MM.1S (cell line): ENCODE data around the gene MFSD1.
A peak's percentile ranks its signal among the peaks of the same experiment; 100 is the strongest.

ENCODE experiments used
- DNase-seq: peaks from one replicate; pipeline ENCODE4 v3.0.0-alpha.2; 2015
- H2AFZ ChIP-seq: fragments of 300-600 bp; sonication (generic); 2 replicates; pipeline ENCODE4 v1.6.0; 2016; ENCODE audit warnings: antibody characterized with exemption, low read length
- H3F3A ChIP-seq: fragments of 300-600 bp; sonication (generic); 2 replicates; pipeline ENCODE4 v1.6.1; 2016; ENCODE audit warnings: mild to moderate bottlenecking, antibody characterized with exemption, low read length, moderate library complexity, mixed read lengths; ENCODE audit not compliant: insufficient read depth
- H3K27ac ChIP-seq: fragments of 300-600 bp; sonication (generic); 2 replicates; pipeline ENCODE4 v1.5.1; 2016; ENCODE audit warnings: mild to moderate bottlenecking, low read length
- H3K27me3 ChIP-seq: fragments of 300-600 bp; sonication (generic); replicated peaks from 2 replicates; pipeline ENCODE4 v1.6.0; 2016; ENCODE audit warnings: low read length; ENCODE audit not compliant: insufficient read depth
- H3K36me3 ChIP-seq: fragments of 300-600 bp; sonication (generic); replicated peaks from 2 replicates; pipeline ENCODE4 v1.6.1; 2016; ENCODE audit warnings: mild to moderate bottlenecking, low read length, mixed read lengths; ENCODE audit not compliant: insufficient read depth
- H3K4me1 ChIP-seq: fragments of 300-600 bp; sonication (generic); 2 replicates; pipeline ENCODE4 v1.6.1; 2016; ENCODE audit warnings: low read length, mixed read lengths
- H3K4me2 ChIP-seq: fragments of 300-600 bp; sonication (generic); 2 replicates; pipeline ENCODE4 v1.6.0; 2016; ENCODE audit warnings: low read depth, low read length
- H3K4me3 ChIP-seq: fragments of 300-600 bp; sonication (generic); 2 replicates; pipeline ENCODE4 v1.5.1; 2016; ENCODE audit warnings: low read length, mixed read lengths
- H3K79me2 ChIP-seq: fragments of 300-600 bp; sonication (generic); 2 replicates; pipeline ENCODE4 v1.6.1; 2016; ENCODE audit warnings: mixed run types, low read length, mixed read lengths
- H3K9ac ChIP-seq: fragments of 300-600 bp; sonication (generic); 2 replicates; pipeline ENCODE4 v1.6.1; 2016; ENCODE audit warnings: low read length, mixed read lengths
- H3K9me2 ChIP-seq: fragments of 300-600 bp; sonication (generic); replicated peaks from 2 replicates; pipeline ENCODE4 v1.6.1; 2016; ENCODE audit warnings: mild to moderate bottlenecking, low read length, mixed read lengths; ENCODE audit not compliant: insufficient read depth
- H3K9me3 ChIP-seq: fragments of 300-600 bp; sonication (generic); replicated peaks from 2 replicates; pipeline ENCODE4 v1.6.1; 2016; ENCODE audit warnings: mild to moderate bottlenecking, low read length, mixed read lengths; ENCODE audit not compliant: insufficient read depth
- H4K20me1 ChIP-seq: fragments of 300-600 bp; sonication (generic); 2 replicates; pipeline ENCODE4 v1.6.1; 2016; ENCODE audit warnings: mild to moderate bottlenecking, low read length, moderate library complexity, mixed read lengths; ENCODE audit not compliant: insufficient read depth
- CTCF ChIP-seq: fragments of 300-600 bp; sonication (generic); IDR thresholded peaks from 2 replicates; pipeline ENCODE4 v1.5.1; 2016; ENCODE audit warnings: antibody characterized with exemption, low read length, mixed read lengths
- EZH2 ChIP-seq: fragments of 300-600 bp; sonication (generic); optimal IDR thresholded peaks from 2 replicates; pipeline ENCODE3; 2017; ENCODE audit warnings: low read depth, mild to moderate bottlenecking, antibody characterized with exemption, low read length, mixed read lengths
- EZH2phosphoT487 ChIP-seq: fragments of 300-600 bp; sonication (generic); IDR thresholded peaks from 2 replicates; pipeline ENCODE4 v1.6.1; 2018; ENCODE audit warnings: antibody characterized with exemption, low read length

MFSD1 gene

GRCh38 chr3:158801696-158802408 is at the start of gene MFSD1:
Gene MFSD1, plus strand, starts transcription at chr3:158802054. Its CDS starts 99 bp downstream, at chr3:158802153.
- no peaks in the 10 kb centered on the region for H3K9me2 ChIP-seq
- H4K20me1 ChIP-seq = no peaks in the 10 kb centered on the region
- peak within 1 kb of the TSS; percentile 88 for H3K4me2 ChIP-seq
- peak within 1 kb of the TSS; percentile 80 for H3K4me3 ChIP-seq
- no peaks in the 10 kb centered on the region for H3K27me3 ChIP-seq
- DNase-seq = peak; percentile 95
- 0 out of 2 replicates have a peak, but pooled peaks cover 4% of the 10 kb centered on the region for H3F3A ChIP-seq
- H3K9me3 ChIP-seq = no peaks in the 10 kb centered on the region
- H3K27ac ChIP-seq = peak within 1 kb of the TSS; percentile 10; the same call in 1 of the 2 replicates
- peaks cover 37% of the 10 kb centered on the region for H3K79me2 ChIP-seq
- H3K4me1 ChIP-seq = peaks cover 12% of the 10 kb centered on the region; the same call in 1 of the 2 replicates
- peak within 1 kb of the TSS; percentile 84 for H2AFZ ChIP-seq
- H3K9ac ChIP-seq = peak within 1 kb of the TSS; percentile 72
- TF ChIP-seq EZH2 = no peak
- no peak for TF ChIP-seq EZH2phosphoT487
- no peak for TF ChIP-seq CTCF
- no peaks in the 10 kb centered on the region for H3K36me3 ChIP-seq

GRCh38 chr3:158753854-158754253 is 48.0 kb upstream of the MFSD1 start:
- no peak overlapping the region for H3K27ac ChIP-seq
- H3K79me2 ChIP-seq = no peaks in the 10 kb centered on the region
- H4K20me1 ChIP-seq = no peaks in the 10 kb centered on the region
- H3K9ac ChIP-seq = no peak overlapping the region
- H3F3A ChIP-seq = no peaks in the 10 kb centered on the region
- no peaks in the 10 kb centered on the region for H3K9me3 ChIP-seq
- H3K36me3 ChIP-seq = no peaks in the 10 kb centered on the region
- H3K9me2 ChIP-seq = no peaks in the 10 kb centered on the region
- H2AFZ ChIP-seq = no peak overlapping the region
- H3K27me3 ChIP-seq = no peaks in the 10 kb centered on the region
- no peak for DNase-seq
- no peak overlapping the region for H3K4me3 ChIP-seq
- no peak overlapping the region for H3K4me2 ChIP-seq
- TF ChIP-seq CTCF (no peak), EZH2phosphoT487 (no peak), EZH2 (no peak)
- no peaks in the 10 kb centered on the region for H3K4me1 ChIP-seq

GRCh38 chr3:158755421-158755820 is 46.4 kb upstream of the MFSD1 start:
- Histone ChIP-seq H3K9me3 (no peaks in the 10 kb centered on the region), H3K27ac (no peak overlapping the region), H3K9me2 (no peaks in the 10 kb centered on the region), H3K9ac (no peak overlapping the region), H4K20me1 (no peaks in the 10 kb centered on the region), H3K36me3 (no peaks in the 10 kb centered on the region), H3K4me2 (no peak overlapping the region), H3F3A (no peaks in the 10 kb centered on the region), H3K79me2 (no peaks in the 10 kb centered on the region), H3K4me3 (no peak overlapping the region), H3K27me3 (no peaks in the 10 kb centered on the region), H3K4me1 (no peaks in the 10 kb centered on the region), H2AFZ (no peak overlapping the region)
- TF ChIP-seq EZH2 (no peak), EZH2phosphoT487 (no peak), CTCF (no peak)
- DNase-seq = no peak
